Stimulated activated memory B cell treated with anti-CD40 and anti-IgM and Interleukin-4, amounts not matched to agents 10 μg/mL and 1 μg/mL and 100 μg/mL, for 72 hours (primary cell): ENCODE results near the gene LMX1A.

ENCODE experiments used
- ATAC-seq: fragments of 150-1000 bp; cut with Tn5 transposase; 2 replicates; pipeline ENCODE4 v1.10.0; 2021
- H3K27ac Mint-ChIP-seq: one replicate; pipeline ENCODE4 v1.8.0; 2022; ENCODE audit warnings: mild to moderate bottlenecking, mixed read lengths
- H3K27me3 Mint-ChIP-seq: one replicate; pipeline ENCODE4 v1.8.0; 2022; ENCODE audit warnings: mixed read lengths
- H3K36me3 Mint-ChIP-seq: one replicate; pipeline ENCODE4 v1.8.0; 2022; ENCODE audit warnings: mixed read lengths
- H3K4me1 Mint-ChIP-seq: one replicate; pipeline ENCODE4 v1.8.0; 2022; ENCODE audit warnings: mixed read lengths
- H3K4me3 Mint-ChIP-seq: one replicate; pipeline ENCODE4 v1.8.0; 2022; ENCODE audit warnings: mild to moderate bottlenecking, moderate library complexity, mixed read lengths
- H3K9me3 Mint-ChIP-seq: one replicate; pipeline ENCODE4 v1.8.0; 2022; ENCODE audit warnings: mixed read lengths

The LMX1A gene

DNA sequence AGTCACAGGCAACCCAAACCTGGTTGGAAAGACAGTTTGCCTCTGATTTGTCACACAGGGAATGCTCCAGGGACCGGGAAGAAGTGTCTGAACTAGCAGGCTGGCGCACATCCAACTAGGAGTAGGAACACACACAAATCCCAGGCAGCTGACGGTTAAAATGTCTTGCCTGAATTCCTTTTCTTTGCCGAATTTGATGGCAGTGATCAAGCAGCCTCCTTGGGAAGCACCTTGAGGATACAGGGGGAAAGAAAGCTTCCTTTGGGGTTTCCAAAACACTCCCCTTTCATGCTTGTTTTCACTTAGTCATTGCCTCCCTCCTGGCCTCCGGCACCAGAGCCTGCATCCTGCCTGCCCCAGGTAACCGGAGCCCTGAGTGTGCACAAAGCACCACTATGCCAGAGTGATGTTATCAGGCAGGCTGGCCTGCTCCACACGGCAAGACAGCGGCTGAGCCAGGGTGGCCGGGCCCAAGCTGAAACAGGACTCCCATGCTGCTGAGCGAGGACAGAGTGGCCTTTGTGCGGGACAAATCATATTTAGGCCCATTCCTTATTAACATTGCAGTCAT lies 193.8 kb downstream of the LMX1A start:
- Mint-ChIP-seq H3K36me3 (no peaks in the 10 kb centered on the region), H3K4me1 (no peaks in the 10 kb centered on the region), H3K27me3 (no peaks in the 10 kb centered on the region), H3K9me3 (no peaks in the 10 kb centered on the region), H3K27ac (no peak overlapping the region), H3K4me3 (no peak overlapping the region)
- no peak for ATAC-seq

DNA sequence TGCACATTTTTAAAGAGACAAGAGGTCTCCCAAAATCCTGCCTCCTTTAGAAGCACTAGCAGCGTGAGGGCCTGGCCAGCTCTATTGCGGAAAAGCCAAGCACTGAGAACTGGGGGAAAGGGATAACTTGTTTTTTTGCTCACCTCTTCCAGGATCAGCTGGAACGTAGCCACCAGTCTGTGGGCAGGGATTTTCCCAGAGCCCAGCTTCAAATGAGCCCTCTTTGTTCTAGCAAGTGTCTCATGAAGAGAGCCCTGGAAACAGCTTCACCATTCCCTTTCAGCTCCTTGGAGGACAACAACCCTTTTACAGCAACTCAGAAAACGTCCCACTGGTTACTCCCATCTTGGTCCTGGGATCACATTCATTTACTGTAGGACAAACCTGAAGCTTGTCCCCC lies 195.4 kb downstream of the LMX1A start:
- Mint-ChIP-seq H3K9me3 (no peaks in the 10 kb centered on the region), H3K36me3 (no peaks in the 10 kb centered on the region), H3K27ac (no peak overlapping the region), H3K4me3 (no peak overlapping the region), H3K27me3 (no peaks in the 10 kb centered on the region), H3K4me1 (no peaks in the 10 kb centered on the region)
- no peak for ATAC-seq

DNA sequence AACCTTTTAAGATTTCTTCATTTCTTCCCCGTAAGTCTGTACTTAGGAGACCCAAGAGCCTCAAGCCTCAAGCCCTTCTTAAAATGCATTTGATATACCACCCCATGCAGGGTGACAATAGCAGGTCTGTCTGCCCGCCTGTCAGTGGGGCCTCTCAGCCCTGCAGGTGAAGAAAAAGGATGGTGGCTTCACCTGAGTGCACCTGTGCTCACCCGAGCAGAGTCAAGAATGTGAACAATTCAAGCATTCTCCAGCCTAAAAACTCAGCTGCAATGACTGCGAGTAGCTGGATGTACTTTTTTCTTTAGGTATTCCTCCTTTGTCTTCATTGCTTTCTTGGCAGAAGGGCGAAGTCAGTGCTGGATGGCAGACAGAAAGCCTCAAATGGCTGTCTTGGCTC lies 203.3 kb downstream of the LMX1A start:
- H3K27me3 Mint-ChIP-seq = no peaks in the 10 kb centered on the region

DNA sequence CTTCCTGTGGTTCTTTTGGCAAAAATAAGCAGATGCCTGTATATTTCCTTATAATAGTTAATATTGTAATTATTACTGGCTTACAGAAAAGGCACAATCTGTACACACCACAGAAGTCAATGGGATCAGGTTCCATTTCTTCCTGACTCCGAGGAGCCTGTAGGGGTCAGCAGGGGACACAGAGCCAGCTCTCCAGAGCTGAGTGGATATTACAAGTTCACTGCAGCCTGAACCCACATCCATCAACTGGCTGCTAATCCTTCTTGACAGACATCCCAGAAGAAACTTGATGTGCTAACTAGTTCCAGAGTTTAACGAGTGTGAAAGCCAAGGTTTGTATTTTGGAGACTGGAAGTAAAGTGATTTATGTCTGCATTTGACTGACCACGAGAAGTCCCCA lies 203.8 kb downstream of the LMX1A start:
- Mint-ChIP-seq H3K4me1 (no peaks in the 10 kb centered on the region), H3K27me3 (no peaks in the 10 kb centered on the region)

More for the DNA sequence above, 203.3 kb downstream of the LMX1A start:
- Mint-ChIP-seq H3K4me1 (no peaks in the 10 kb centered on the region), H3K27ac (no peak overlapping the region), H3K4me3 (no peak overlapping the region), H3K9me3 (no peaks in the 10 kb centered on the region), H3K36me3 (no peaks in the 10 kb centered on the region)
- ATAC-seq = no peak

DNA sequence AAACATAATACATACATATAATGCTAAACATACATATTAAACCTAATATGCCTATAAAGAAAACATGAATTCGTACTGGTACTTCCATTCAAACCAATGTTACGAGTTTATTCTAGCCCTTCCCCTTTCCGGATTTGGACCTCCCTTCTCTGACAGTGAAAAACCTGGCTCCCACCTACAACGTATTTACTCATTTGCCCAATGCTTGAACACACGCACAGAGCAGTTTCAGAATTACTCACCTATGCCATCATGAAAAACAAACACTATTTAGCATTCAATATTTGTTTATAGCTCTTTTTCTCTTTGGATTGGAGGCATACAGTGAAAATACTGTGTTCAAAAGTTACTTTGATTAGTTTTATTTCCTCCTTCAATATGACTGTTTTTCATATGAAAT lies 204.4 kb downstream of the LMX1A start:
- Mint-ChIP-seq H3K27me3 (no peaks in the 10 kb centered on the region), H3K4me3 (no peak overlapping the region), H3K9me3 (no peaks in the 10 kb centered on the region), H3K27ac (no peak overlapping the region), H3K4me1 (no peaks in the 10 kb centered on the region), H3K36me3 (no peaks in the 10 kb centered on the region)
- ATAC-seq = no peak

More for the DNA sequence above, 203.8 kb downstream of the LMX1A start:
- H3K4me3 Mint-ChIP-seq = no peak overlapping the region
- no peaks in the 10 kb centered on the region for H3K36me3 Mint-ChIP-seq
- no peak overlapping the region for H3K27ac Mint-ChIP-seq
- ATAC-seq = no peak
- H3K9me3 Mint-ChIP-seq = no peaks in the 10 kb centered on the region
